HFF-Myc (cell line): ENCODE data around the gene GRIK1.

Source experiments
- DNase-seq: peaks from one replicate; pipeline ENCODE4 v3.0.0-alpha.2; 2011; ENCODE audit warnings: low read depth; ENCODE audit errors: extremely low read depth
- H3K4me3 ChIP-seq: replicated peaks from 2 replicates; pipeline ENCODE4 v1.5.1; 2011; ENCODE audit warnings: low read depth, mild to moderate bottlenecking, control low read depth, low read length
- CTCF ChIP-seq: IDR thresholded peaks from 2 replicates; pipeline ENCODE4 v1.5.1; 2012; ENCODE audit warnings: mild to moderate bottlenecking, low read depth, low read length, control low read depth; ENCODE audit errors: missing control alignments

GRIK1 gene

DNA sequence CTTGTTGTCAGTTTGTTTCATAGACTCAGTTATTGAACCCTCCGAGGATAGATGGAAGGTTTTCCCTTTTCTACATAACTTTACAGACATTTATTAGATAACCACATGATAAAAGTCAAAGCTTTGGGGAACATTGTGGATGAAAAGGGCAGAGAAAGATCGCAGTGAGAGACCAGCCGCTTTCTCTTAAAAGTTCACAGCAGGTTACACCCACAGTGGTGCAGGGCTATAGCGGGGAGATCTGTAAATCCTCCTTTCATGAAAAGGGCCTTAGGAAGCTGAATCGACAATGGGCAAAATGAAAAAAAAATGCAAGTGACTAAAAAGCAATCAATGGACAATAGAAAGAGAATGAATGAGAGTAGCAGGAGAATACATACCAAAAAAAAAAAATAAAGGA, 218.6 kb downstream of the GRIK1 start:
- no peak overlapping the region for H3K4me3 ChIP-seq
- TF ChIP-seq CTCF, result no peak
- DNase-seq, result no peak

DNA sequence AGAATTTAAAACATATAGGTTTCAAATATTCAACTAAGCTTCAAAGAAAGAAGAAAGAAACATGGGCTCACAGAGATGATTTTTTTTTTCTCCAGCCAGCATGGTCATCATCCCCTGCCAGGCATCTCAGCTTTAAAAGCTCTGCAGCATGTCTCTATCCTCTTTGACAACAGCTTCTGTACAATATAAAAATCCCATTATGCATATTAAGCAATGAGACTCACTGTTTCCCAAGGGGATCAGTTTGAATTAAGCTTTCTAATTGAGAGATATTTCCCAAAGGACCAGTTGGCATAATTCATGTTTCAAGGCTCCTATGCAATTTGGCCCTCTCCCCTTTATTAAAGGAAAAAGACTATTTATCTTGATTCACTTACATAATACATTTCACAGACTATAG, 220.3 kb downstream of the GRIK1 start:
- no peak overlapping the region for H3K4me3 ChIP-seq
- no peak for TF ChIP-seq CTCF
- DNase-seq, result no peak

- no peak for TF ChIP-seq CTCF
- no peak for DNase-seq
- no peak overlapping the region for H3K4me3 ChIP-seq
These were observed 221.5 kb downstream of the GRIK1 start for GRCh38 chr21:29718081-29718815.

- TF ChIP-seq CTCF, result no peak
- H3K4me3 ChIP-seq, result no peak overlapping the region
- DNase-seq, result no peak
These were observed 222.1 kb downstream of the GRIK1 start for GRCh38 chr21:29717659-29718058.

DNA sequence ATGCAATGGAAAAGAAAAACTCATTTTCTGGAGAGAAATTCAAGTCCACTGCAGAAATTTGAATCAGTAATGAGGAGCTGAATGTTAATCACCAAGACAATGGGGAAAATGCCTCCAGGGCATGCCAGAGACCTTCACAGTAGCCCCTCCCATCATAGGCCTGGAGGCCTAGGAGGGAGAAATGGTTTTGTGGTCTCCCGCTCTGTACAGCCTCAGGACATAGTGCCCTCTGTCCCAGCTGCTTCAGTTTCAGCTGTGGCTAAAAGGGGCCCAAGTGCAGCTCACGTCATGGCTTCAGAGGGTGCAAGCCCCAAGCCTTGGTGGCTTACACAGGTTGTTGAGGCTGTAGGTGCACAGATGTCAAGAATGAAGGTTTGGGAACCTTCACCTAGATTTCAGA, 223.0 kb downstream of the GRIK1 start:
- no peak overlapping the region for H3K4me3 ChIP-seq
- DNase-seq, result no peak
- no peak for TF ChIP-seq CTCF

DNA sequence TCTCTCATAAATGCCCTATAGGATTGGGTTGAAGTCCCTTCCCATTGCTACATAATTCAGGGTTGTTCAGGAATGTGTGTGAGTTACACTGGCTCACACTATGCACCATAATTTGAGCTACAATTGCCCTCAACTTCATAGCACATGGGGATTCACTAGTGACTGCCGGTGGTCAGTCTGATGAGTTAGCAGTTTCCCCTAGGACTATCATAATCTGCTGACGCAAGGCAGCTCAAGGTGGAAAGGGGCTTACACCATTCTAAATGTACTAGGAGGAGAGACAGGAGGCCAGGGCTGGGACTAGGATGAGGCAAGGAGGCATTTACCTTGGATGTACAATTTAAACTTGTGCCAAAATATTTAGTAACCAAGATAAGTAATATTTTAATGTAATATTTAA, 224.7 kb downstream of the GRIK1 start:
- TF ChIP-seq CTCF, result no peak
- no peak overlapping the region for H3K4me3 ChIP-seq
- DNase-seq, result no peak

GRCh38 chr21:29712818-29713217, 227.0 kb downstream of the GRIK1 start:
- DNase-seq, result no peak
- H3K4me3 ChIP-seq, result no peak overlapping the region
- TF ChIP-seq CTCF, result no peak
